Measurements from ENCODE around the gene NFIX.

DNA sequence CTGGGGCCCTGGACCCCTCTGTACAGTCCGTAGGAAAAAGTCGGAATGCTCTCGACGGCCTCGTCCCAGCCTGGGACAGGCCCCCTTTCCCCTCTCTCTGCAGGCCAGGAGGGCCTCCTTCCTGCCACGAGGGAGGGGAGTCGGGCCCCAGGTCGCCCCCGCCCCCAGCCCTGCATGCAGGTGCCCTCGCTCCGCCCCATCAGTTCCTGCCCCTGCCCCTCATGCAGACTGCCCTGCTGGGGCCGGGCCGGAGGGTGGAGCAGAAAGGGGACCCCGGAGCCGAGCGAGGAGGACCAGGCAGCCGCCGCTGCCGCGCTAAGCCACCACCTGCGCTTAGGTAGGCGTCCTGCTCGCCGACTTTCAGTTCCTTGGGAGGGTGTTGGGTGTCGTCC, 100.1 kb downstream of the NFIX start:
- TF ChIP-seq POLR2AphosphoS5 (IDR thresholded peaks at IDR 0.05), result no peak
- TF ChIP-seq, protein P1, sequence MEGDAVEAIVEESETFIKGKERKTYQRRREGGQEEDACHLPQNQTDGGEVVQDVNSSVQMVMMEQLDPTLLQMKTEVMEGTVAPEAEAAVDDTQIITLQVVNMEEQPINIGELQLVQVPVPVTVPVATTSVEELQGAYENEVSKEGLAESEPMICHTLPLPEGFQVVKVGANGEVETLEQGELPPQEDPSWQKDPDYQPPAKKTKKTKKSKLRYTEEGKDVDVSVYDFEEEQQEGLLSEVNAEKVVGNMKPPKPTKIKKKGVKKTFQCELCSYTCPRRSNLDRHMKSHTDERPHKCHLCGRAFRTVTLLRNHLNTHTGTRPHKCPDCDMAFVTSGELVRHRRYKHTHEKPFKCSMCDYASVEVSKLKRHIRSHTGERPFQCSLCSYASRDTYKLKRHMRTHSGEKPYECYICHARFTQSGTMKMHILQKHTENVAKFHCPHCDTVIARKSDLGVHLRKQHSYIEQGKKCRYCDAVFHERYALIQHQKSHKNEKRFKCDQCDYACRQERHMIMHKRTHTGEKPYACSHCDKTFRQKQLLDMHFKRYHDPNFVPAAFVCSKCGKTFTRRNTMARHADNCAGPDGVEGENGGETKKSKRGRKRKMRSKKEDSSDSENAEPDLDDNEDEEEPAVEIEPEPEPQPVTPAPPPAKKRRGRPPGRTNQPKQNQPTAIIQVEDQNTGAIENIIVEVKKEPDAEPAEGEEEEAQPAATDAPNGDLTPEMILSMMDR (IDR thresholded peaks at IDR 0.05), result no peak
